NT2/D1 (cell line): ENCODE measurements around the gene EP400.

Source experiments
- SUZ12 ChIP-seq: IDR thresholded peaks from 2 replicates; pipeline ENCODE4 v1.6.1; 2011; ENCODE audit not compliant: insufficient read length, insufficient read depth; ENCODE audit errors: extremely low read depth
- YY1 ChIP-seq: IDR thresholded peaks from 2 replicates; pipeline ENCODE4 v1.6.1; 2011; ENCODE audit not compliant: insufficient read length, insufficient read depth
- ZNF274 ChIP-seq: IDR thresholded peaks from 2 replicates; pipeline ENCODE4 v1.6.1; 2011; ENCODE audit warnings: mild to moderate bottlenecking, low read depth, low read length

DNA sequence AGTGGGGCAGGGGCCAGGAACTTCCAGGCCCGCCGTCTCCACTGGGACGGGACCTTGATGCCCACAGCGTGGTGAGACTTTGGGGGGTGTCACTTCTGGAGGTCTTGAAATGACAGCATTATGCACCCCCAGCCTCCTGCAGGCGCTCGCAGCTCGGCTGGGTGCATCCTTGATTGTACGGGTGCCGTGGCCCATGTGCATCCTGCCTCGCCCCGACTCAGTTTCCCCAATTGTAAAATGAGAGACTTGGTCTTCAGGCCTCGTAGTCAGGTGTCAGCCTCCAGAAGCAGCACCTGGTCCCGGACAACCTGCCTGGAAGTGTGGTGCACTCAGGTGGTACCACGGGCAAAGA lies 29.6 kb upstream of the EP400 start:
- TF ChIP-seq ZNF274 = no peak
- no peak for TF ChIP-seq YY1
- TF ChIP-seq SUZ12 = no peak
